NOMO-1 treated with DMSO at 0.1 percent for 48 hours (cell line): Measurements from ENCODE around the gene WT1.

Source experiments
- DNase-seq: peaks from one replicate; lab custom pipeline; 2025; ENCODE audit not compliant: unreplicated experiment; lab: John Stamatoyannopoulos, UW

Gene WT1

GRCh38 chr11:32438866-32439489 lies 3.6 kb upstream of the WT1 start:
- peak; percentile 12 for DNase-seq

GRCh38 chr11:32438346-32438865 lies 3.1 kb upstream of the WT1 start:
- DNase-seq, result no peak

GRCh38 chr11:32437495-32438345 lies 2.4 kb upstream of the WT1 start:
- DNase-seq, result no peak

GRCh38 chr11:32436751-32437494 lies 1.6 kb upstream of the WT1 start:
- no peak for DNase-seq

GRCh38 chr11:32435942-32436750 lies 807 bp upstream of the WT1 start:
- DNase-seq, result no peak

GRCh38 chr11:32435152-32435480 lies 223 bp downstream of the WT1 start:
- DNase-seq, result no peak

GRCh38 chr11:32434356-32435151 lies 785 bp downstream of the WT1 start:
- no peak for DNase-seq

- no peak for DNase-seq
Measured at GRCh38 chr11:32433914-32434355, 1.4 kb downstream of the WT1 start.

GRCh38 chr11:32433101-32433913 lies 2.0 kb downstream of the WT1 start:
- DNase-seq, result no peak

- DNase-seq, result no peak
Measured at GRCh38 chr11:32432565-32432964, 2.8 kb downstream of the WT1 start.

GRCh38 chr11:32430568-32431381 lies 4.6 kb downstream of the WT1 start:
- no peak for DNase-seq

- no peak for DNase-seq
Measured at GRCh38 chr11:32429477-32429876, 5.9 kb downstream of the WT1 start.

GRCh38 chr11:32428665-32429303 lies 6.6 kb downstream of the WT1 start:
- DNase-seq, result no peak

GRCh38 chr11:32427935-32428664 lies 7.2 kb downstream of the WT1 start:
- DNase-seq, result no peak

GRCh38 chr11:32427616-32427934 lies 7.8 kb downstream of the WT1 start:
- DNase-seq, result no peak

- DNase-seq, result no peak
Measured at GRCh38 chr11:32426819-32427615, 8.3 kb downstream of the WT1 start.

- no peak for DNase-seq
Measured at GRCh38 chr11:32426192-32426591, 9.1 kb downstream of the WT1 start.
